B cell (primary cell): ENCODE data around the gene DLX1. TPM values are rescaled to one million over a fixed set of nuclear protein-coding genes. Genes with fewer than 3 reads are reported as not detected.

ENCODE experiments used
- ATAC-seq: fragments of 200-7000 bp; cut with Tn5 transposase; one replicate; pipeline ENCODE4 v1.10.0; 2021; ENCODE audit warnings: low read depth, mild to moderate bottlenecking, moderate number of reproducible peaks, moderate library complexity
- CTCF ChIA-PET: fragments of 350-600 bp; sonication (Branson Sonifier 250); formaldehyde crosslinking; loops from one replicate; lab custom pipeline; 2021; ENCODE audit warnings: antibody characterized with exemption, inconsistent platforms; lab: Charles Lee
- POLR2A ChIA-PET: fragments of 350-600 bp; sonication (Branson Sonifier 250); formaldehyde crosslinking; loops from one replicate; lab custom pipeline; 2021; ENCODE audit warnings: antibody characterized with exemption; lab: Charles Lee
- DNase-seq: peaks from one replicate; pipeline ENCODE4 v3.0.0; 2013
- H2AFZ ChIP-seq: 2 replicates; pipeline ENCODE4 v1.6.1; 2012; ENCODE audit warnings: mild to moderate bottlenecking, low read depth, low read length; ENCODE audit not compliant: insufficient read depth, poor library complexity, severe bottlenecking
- H3K27ac ChIP-seq, 2 donors: 1 replicate in 1 of 2; 2 replicates in 1 of 2; pipeline ENCODE4 v1.5.1; 2012 to 2013; ENCODE audit warnings: low read length in 2 of 2, mild to moderate bottlenecking in 2 of 2, moderate library complexity in 1 of 2
- H3K27me3 ChIP-seq, 4 experiments: fragments of 200-600 bp in 1 of 4; sonication (generic) in 1 of 4; replicated peaks in 1 of 4; 1 replicate in 2 of 4; 2 replicates in 2 of 4; pipeline versions ENCODE4 v1.6.1 to v1.7.0; 2013 to 2016; ENCODE audit warnings: low read length in 3 of 4, mild to moderate bottlenecking in 2 of 4, mixed read lengths in 1 of 4, moderate library complexity in 1 of 4; ENCODE audit not compliant: insufficient read depth in 4 of 4, control insufficient read depth in 3 of 4; ENCODE audit errors: control extremely low read depth in 1 of 4
- H3K36me3 ChIP-seq, 2 experiments: replicated peaks in 1 of 2; 1 replicate in 1 of 2; 2 replicates in 1 of 2; pipeline versions ENCODE4 v1.6.1 to v1.7.1; 2013; ENCODE audit warnings: low read length in 1 of 2; ENCODE audit not compliant: insufficient read depth in 2 of 2, control insufficient read depth in 1 of 2; ENCODE audit errors: control extremely low read depth in 1 of 2, extremely low read depth in 1 of 2
- H3K4me1 ChIP-seq, 2 donors: fragments of 200-600 bp in 1 of 2; sonication (generic) in 1 of 2; 1 replicate in 1 of 2; 2 replicates in 1 of 2; pipeline versions ENCODE4 v1.5.1 to v1.6.1; 2013 to 2017; ENCODE audit warnings: low read length in 2 of 2; ENCODE audit not compliant: control insufficient read depth in 2 of 2, insufficient read depth in 2 of 2
- H3K4me2 ChIP-seq: replicated peaks from 2 replicates; pipeline ENCODE3; 2012; ENCODE audit warnings: mild to moderate bottlenecking, low read depth, low read length; ENCODE audit not compliant: poor library complexity, severe bottlenecking
- H3K4me3 ChIP-seq, 5 experiments: fragments of 200-600 bp in 1 of 5; sonication (generic) in 1 of 5; 1 replicate in 3 of 5; 2 replicates in 2 of 5; pipeline versions ENCODE4 v1.5.1 to v1.7.0; 2011 to 2016; ENCODE audit warnings: low read length in 4 of 5, mild to moderate bottlenecking in 4 of 5, low read depth in 2 of 5, control low read depth in 1 of 5, moderate library complexity in 1 of 5; ENCODE audit not compliant: insufficient read depth in 1 of 5; ENCODE audit errors: control extremely low read depth in 1 of 5, extremely low read depth in 1 of 5
- H3K79me2 ChIP-seq: fragments of 200-600 bp; sonication (generic); one replicate; pipeline ENCODE4 v1.6.0; 2016; ENCODE audit warnings: low read length; ENCODE audit not compliant: control insufficient read depth, insufficient read depth
- H3K9ac ChIP-seq: fragments of 200-600 bp; sonication (generic); 2 replicates; pipeline ENCODE4 v1.6.1; 2017; ENCODE audit warnings: mild to moderate bottlenecking, low read length, moderate library complexity
- H3K9me3 ChIP-seq, 3 donors: one replicate each; pipeline versions ENCODE4 v1.6.1 to v1.7.1; 2013; ENCODE audit warnings: low read length in 2 of 3; ENCODE audit not compliant: control insufficient read depth in 2 of 3, insufficient read depth in 1 of 3; ENCODE audit errors: control extremely low read depth in 1 of 3
- H4K20me1 ChIP-seq: 2 replicates; pipeline ENCODE4 v1.6.0; 2012; ENCODE audit warnings: mild to moderate bottlenecking, low read length; ENCODE audit not compliant: insufficient read depth, control insufficient read depth, poor library complexity, severe bottlenecking
- H3K27ac Mint-ChIP-seq: one replicate; pipeline ENCODE4 v1.8.0; 2021; ENCODE audit warnings: mixed read lengths
- H3K27me3 Mint-ChIP-seq: one replicate; pipeline ENCODE4 v1.8.0; 2021; ENCODE audit warnings: mixed read lengths
- H3K4me1 Mint-ChIP-seq: one replicate; pipeline ENCODE4 v1.8.0; 2021; ENCODE audit warnings: mixed read lengths
- H3K4me3 Mint-ChIP-seq: one replicate; pipeline ENCODE4 v1.8.0; 2021; ENCODE audit warnings: mixed read lengths
- H3K9me3 Mint-ChIP-seq: one replicate; pipeline ENCODE4 v1.8.0; 2022; ENCODE audit warnings: mixed read lengths; ENCODE audit not compliant: insufficient read depth
- EZH2 ChIP-seq: IDR thresholded peaks from 2 replicates; pipeline ENCODE4 v1.6.1; 2012; ENCODE audit warnings: borderline replicate concordance, low read depth, mild to moderate bottlenecking, moderate library complexity, low read length; ENCODE audit not compliant: insufficient read depth, poor library complexity, severe bottlenecking
- WGBS: methylation state at CpG from one replicate; pipeline ENCODE4 v1.1.5; 2013; ENCODE audit warnings: missing lambda C conversion rate; ENCODE audit not compliant: insufficient coverage; 5-methylcytosine and 5-hydroxymethylcytosine counted together
- intact Hi-C: fragments of 100-400 bp; cut with micrococcal nuclease; formaldehyde crosslinking; loops from one replicate; pipeline ENCODE4 v1.10.0; 2022
- polyA plus RNA-seq: library from polyadenylated mRNA; depleted of rRNA; stranded (reverse); fragments of >200 nt; gene quantifications from 2 replicates; pipeline ENCODE4 v1.2.3, GENCODE V29; 2012
- total RNA-seq, 2 donors: library from RNA; stranded (reverse); fragments of 120-200 nt in 1 of 2; gene quantifications; 1 replicate in 1 of 2; 2 replicates in 1 of 2; pipeline versions ENCODE4 v1.2.3 to v1.2.4, GENCODE V29; 2013 to 2022
- TF ChIP-seq, protein P1 (sequence below): fragments of 200-600 bp; IDR thresholded peaks from one replicate; pipeline ENCODE4 v1.8.0; 2022; ENCODE audit warnings: antibody characterized with exemption, mild to moderate bottlenecking

DLX1 gene
- total and polyA plus RNA-seq, 2 donors (not counting 1 experiment from before 2014, with no cell fraction given) = not detected

DNA sequence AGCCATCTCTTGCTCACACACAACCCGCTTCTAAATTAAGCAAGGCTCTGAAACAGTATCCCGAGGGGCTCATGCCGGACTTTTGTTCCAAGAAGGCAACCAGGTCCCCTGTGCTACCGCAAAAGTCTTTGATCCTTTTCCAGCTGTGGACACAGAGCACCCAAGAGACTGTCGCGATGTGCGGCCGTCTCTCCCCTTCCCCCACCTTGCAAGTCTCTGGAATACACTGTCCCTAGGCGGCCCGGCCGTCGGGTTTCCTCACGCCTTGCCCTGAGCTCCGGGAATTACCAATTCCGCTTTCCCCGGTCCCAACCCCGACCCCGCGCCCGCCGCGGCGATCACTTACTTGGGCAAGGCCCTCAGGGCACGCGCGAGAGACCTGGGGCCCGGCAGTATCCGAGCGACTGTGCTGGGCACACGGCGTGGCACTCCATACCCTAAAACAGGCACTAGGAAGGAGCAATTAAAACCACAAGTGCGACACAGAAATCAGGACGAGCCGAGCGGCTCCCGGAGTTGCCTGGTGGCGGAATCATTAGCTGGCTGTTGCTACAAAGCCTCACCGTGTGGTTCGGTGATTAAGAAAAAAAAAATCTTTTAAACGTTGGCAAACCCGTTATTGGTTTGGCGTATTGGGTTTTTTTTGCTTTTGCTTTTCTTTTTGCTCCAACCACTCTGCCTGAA is 2.2 kb upstream of the DLX1 start:
- no peak overlapping the region for H3K27ac Mint-ChIP-seq
- H3K9me3 ChIP-seq = peaks cover 0 to 89% (median 49%) of the 10 kb centered on the region in 3 donors

More for the DNA sequence above, 2.2 kb upstream of the DLX1 start:
- Histone ChIP-seq H3K4me2 (peak overlapping the region; percentile 19), H2AFZ (no peak overlapping the region), H4K20me1 (peaks cover 6% of the 10 kb centered on the region), H3K79me2 (no peaks in the 10 kb centered on the region), H3K27ac (no peak overlapping the region), H3K36me3 (no peaks in the 10 kb centered on the region), H3K9ac (peak overlapping the region; percentile 3), H3K27me3 (peaks cover 0 to 91% (median 89%) of the 10 kb centered on the region in 4 experiments), H3K4me1 (peaks cover 58 to 79% of the 10 kb centered on the region in 2 donors), H3K4me3 (no peak overlapping the region)
- peaks cover 45% of the 10 kb centered on the region for H3K4me1 Mint-ChIP-seq
- intact Hi-C loops = no loop called here
- no peaks in the 10 kb centered on the region for H3K9me3 Mint-ChIP-seq
- POLR2A ChIA-PET = interaction anchor here (1.1 to 2.2 kb wide), 2 partner anchors 9 to 16 kb away, joined by 3 to 6 read pairs; no protein-coding TSS in a partner anchor
- peak; percentile 27 for DNase-seq
- ATAC-seq = no peak
- TF ChIP-seq EZH2 = no peak
- TF ChIP-seq, protein P1, sequence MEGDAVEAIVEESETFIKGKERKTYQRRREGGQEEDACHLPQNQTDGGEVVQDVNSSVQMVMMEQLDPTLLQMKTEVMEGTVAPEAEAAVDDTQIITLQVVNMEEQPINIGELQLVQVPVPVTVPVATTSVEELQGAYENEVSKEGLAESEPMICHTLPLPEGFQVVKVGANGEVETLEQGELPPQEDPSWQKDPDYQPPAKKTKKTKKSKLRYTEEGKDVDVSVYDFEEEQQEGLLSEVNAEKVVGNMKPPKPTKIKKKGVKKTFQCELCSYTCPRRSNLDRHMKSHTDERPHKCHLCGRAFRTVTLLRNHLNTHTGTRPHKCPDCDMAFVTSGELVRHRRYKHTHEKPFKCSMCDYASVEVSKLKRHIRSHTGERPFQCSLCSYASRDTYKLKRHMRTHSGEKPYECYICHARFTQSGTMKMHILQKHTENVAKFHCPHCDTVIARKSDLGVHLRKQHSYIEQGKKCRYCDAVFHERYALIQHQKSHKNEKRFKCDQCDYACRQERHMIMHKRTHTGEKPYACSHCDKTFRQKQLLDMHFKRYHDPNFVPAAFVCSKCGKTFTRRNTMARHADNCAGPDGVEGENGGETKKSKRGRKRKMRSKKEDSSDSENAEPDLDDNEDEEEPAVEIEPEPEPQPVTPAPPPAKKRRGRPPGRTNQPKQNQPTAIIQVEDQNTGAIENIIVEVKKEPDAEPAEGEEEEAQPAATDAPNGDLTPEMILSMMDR = no peak
- CTCF ChIA-PET = interaction anchor here (10.1 kb wide), 1 partner anchor 21 kb away, joined by 58 read pairs; the partner anchor contains the start of gene DLX2
- peak overlapping the region; percentile 32 for H3K4me3 Mint-ChIP-seq
- 14% methylated on average over 38 of the region's 42 CpGs for WGBS
- H3K27me3 Mint-ChIP-seq = peaks cover 72% of the 10 kb centered on the region
